ENCODE results near the gene RARB.
A peak's percentile ranks its signal among the peaks of the same experiment; 100 is the strongest.

The RARB gene

DNA sequence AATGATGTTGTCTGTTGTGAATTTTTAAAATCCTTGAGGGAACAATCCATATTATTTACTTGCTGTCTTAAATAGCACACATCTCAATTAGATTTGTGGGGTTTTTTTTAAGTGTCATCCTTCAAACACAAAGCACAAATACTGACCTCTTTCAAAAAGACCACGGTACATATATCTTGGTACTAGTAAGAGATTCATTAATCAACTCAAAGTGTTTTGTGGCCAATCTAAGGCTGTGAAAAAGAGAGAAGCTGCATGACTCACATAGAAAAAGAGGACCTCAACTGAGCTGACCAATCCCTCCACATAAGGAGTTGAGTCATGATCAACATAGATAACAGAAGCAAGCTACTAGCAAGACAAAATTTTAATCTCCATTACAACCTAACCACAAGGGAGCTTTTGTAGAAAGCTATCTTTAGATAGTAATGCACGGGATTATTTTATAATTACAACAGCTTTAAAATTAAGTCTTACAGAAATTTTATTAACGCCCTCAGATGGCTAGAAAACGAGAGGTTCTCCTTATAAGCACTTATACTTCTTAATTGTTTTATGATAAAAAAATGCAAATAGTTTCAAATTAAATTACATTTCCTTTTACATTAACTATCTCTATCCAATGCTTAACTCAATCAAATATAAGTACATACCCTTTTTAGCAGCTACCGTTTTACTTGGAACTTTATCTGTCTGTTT is 176.2 kb downstream of the RARB start:
- peak overlapping the region; percentile 76 for H3K27ac ChIP-seq
- in situ Hi-C loops (cut with HindIII; ENCODE audit: low pct_ligation_motif_present, low sequenced_read_pairs): no loop called here
- TF ChIP-seq, protein P1, sequence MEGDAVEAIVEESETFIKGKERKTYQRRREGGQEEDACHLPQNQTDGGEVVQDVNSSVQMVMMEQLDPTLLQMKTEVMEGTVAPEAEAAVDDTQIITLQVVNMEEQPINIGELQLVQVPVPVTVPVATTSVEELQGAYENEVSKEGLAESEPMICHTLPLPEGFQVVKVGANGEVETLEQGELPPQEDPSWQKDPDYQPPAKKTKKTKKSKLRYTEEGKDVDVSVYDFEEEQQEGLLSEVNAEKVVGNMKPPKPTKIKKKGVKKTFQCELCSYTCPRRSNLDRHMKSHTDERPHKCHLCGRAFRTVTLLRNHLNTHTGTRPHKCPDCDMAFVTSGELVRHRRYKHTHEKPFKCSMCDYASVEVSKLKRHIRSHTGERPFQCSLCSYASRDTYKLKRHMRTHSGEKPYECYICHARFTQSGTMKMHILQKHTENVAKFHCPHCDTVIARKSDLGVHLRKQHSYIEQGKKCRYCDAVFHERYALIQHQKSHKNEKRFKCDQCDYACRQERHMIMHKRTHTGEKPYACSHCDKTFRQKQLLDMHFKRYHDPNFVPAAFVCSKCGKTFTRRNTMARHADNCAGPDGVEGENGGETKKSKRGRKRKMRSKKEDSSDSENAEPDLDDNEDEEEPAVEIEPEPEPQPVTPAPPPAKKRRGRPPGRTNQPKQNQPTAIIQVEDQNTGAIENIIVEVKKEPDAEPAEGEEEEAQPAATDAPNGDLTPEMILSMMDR (IDR thresholded peaks at IDR 0.05; ENCODE audit: low read depth, low read length, missing control alignments): no peak
- H3K4me3 ChIP-seq (ENCODE audit: low read depth, low read length): no peak overlapping the region
- peaks cover 18% of the 10 kb centered on the region for H3K36me3 ChIP-seq (replicated peaks)
- H3K27me3 ChIP-seq (replicated peaks): no peaks in the 10 kb centered on the region
- peak; percentile 85 for DNase-seq

DNA sequence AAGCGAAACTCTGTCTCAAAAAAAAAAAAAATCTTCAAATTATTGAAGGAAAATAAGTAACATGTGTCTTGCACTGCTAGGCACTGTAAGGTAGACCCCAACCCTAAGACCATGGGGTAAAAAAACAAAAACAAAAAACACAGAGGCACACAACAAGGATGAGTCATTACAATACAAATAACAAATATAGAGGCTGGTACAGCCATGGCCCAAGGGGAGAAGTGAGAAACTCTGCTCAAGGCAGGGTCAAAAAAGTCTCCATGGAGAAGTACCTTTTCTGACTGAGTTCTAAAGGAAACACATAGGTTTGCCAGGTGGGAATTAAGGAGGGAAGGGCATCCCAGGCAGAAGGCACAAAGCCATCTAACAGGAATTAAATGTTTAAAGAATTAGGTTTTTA is 182.1 kb downstream of the RARB start:
- H3K27ac ChIP-seq: no peak overlapping the region
- TF ChIP-seq, protein P1 (IDR thresholded peaks at IDR 0.05; ENCODE audit: low read depth, low read length, missing control alignments): no peak

DNA sequence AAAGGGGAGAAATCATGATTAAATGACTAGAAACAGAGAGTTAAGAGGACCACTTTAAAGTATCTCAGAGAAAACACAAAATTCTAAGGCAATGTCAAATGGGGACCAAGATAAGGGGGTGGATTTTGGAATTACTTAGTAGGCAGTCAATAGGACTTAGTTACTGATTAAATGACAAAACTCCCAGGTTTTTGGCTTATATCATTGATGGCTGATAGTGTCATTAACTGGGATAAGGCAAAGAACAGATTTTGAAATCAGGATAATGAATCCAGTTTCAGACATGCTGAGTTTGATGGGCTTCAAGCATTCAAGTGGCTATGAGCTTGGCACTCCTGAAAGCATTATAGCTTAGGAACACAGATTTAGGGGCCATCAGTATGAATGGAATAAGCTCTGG is 182.7 kb downstream of the RARB start:
- TF ChIP-seq, protein P1 (IDR thresholded peaks at IDR 0.05; ENCODE audit: low read depth, low read length, missing control alignments): no peak
- no peak overlapping the region for H3K4me3 ChIP-seq (ENCODE audit: low read depth, low read length)
- no peak overlapping the region for H3K27ac ChIP-seq
- DNase-seq: no peak
- in situ Hi-C loops (cut with HindIII; ENCODE audit: low pct_ligation_motif_present, low sequenced_read_pairs): no loop called here
- no peaks in the 10 kb centered on the region for H3K27me3 ChIP-seq (replicated peaks)
- peaks cover 31% of the 10 kb centered on the region for H3K36me3 ChIP-seq (replicated peaks)

More for the DNA sequence above, 182.1 kb downstream of the RARB start:
- Histone ChIP-seq H3K36me3 (replicated peaks) (peaks cover 31% of the 10 kb centered on the region), H3K27me3 (replicated peaks) (no peaks in the 10 kb centered on the region), H3K4me3 (ENCODE audit: low read depth, low read length) (no peak overlapping the region)
- no peak for DNase-seq
- in situ Hi-C loops (cut with HindIII; ENCODE audit: low pct_ligation_motif_present, low sequenced_read_pairs): no loop called here

DNA sequence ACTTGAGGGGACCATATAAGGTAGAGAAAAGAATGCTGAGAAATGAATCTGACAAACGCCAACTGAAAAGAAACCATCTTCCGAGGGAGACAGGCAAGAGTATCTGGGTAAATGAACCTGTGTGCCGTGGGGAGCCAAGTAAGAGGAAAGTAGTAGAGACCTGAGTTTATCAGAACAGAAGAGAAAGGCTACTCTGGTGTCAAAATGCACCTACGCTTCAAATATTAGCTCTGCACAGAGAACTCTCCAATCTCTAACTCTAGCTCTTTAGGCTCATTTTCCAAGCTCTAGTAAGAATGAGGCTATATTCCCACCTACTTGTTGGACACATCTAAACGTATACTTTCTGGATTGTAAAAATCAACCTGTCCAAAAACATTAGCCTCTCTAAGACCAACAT is 183.1 kb downstream of the RARB start:
- in situ Hi-C loops (cut with HindIII; ENCODE audit: low pct_ligation_motif_present, low sequenced_read_pairs): no loop called here

DNA sequence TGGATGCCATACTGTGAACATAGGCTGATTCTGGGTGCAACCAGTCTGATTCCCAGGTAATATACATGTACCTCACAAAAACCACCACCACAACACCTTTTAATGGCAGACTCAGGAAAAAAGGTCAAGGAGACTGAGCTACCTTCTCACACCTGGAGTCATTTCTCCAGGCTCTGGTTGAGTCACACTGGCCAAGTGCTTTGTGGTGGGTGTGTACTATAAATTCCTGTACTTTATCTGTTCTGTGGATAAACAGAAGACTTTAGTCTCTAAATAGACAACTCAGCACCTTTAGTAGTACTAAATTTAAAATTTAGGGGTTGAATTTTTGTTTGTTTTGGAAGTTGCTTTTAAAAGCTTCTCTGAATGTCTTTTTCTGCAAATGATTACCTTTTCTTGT is 190.0 kb downstream of the RARB start:
- peaks cover 18% of the 10 kb centered on the region for H3K36me3 ChIP-seq (replicated peaks)
- TF ChIP-seq, protein P1 (IDR thresholded peaks at IDR 0.05; ENCODE audit: low read depth, low read length, missing control alignments): no peak
- H3K27ac ChIP-seq: no peak overlapping the region
- DNase-seq: no peak
- H3K27me3 ChIP-seq (replicated peaks): no peaks in the 10 kb centered on the region
- in situ Hi-C loops (cut with HindIII; ENCODE audit: low pct_ligation_motif_present, low sequenced_read_pairs): no loop called here
- H3K4me3 ChIP-seq (ENCODE audit: low read depth, low read length): no peak overlapping the region

More for the DNA sequence above, 183.1 kb downstream of the RARB start:
- no peak for DNase-seq
- H3K4me3 ChIP-seq (ENCODE audit: low read depth, low read length): no peak overlapping the region
- TF ChIP-seq, protein P1 (IDR thresholded peaks at IDR 0.05; ENCODE audit: low read depth, low read length, missing control alignments): no peak
- H3K36me3 ChIP-seq (replicated peaks): peaks cover 31% of the 10 kb centered on the region
- H3K27ac ChIP-seq: no peak overlapping the region
- no peaks in the 10 kb centered on the region for H3K27me3 ChIP-seq (replicated peaks)

DNA sequence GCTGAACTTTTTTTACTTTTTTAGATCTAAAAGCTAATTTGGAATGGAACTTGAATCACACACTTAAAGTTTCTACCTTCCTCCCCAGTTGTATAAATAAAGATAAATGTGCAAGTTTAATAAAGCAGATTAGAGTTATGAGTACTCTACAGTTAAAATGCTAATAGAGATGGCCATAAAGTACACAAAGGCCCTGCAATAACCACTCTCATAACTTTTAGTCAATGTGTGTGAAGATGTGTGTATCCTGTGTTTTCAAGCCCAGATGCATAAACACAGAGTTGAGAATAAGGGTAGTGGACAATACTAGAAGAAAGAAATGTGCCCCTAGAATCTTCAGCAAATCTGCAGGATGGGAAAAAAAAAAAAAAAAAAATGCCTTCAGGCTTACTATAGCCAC is 191.3 kb downstream of the RARB start:
- Histone ChIP-seq H3K27ac (no peak overlapping the region), H3K36me3 (replicated peaks) (peaks cover 24% of the 10 kb centered on the region), H3K4me3 (ENCODE audit: low read depth, low read length) (no peak overlapping the region), H3K27me3 (replicated peaks) (no peaks in the 10 kb centered on the region)
- in situ Hi-C loops (cut with HindIII; ENCODE audit: low pct_ligation_motif_present, low sequenced_read_pairs): no loop called here
- no peak for DNase-seq
- TF ChIP-seq, protein P1 (IDR thresholded peaks at IDR 0.05; ENCODE audit: low read depth, low read length, missing control alignments): no peak
